Measurements from ENCODE around the gene D2HGDH. TPM values are rescaled to one million over a fixed set of nuclear protein-coding genes. Genes with fewer than 3 reads are reported as not detected.

D2HGDH gene
- total and polyA plus RNA-seq, 10 of the 15 experiments (the other 5 are each of a cell fraction or from before 2014, with no cell fraction given), result 0.52 to 32.1 (median 11.0) TPM

DNA sequence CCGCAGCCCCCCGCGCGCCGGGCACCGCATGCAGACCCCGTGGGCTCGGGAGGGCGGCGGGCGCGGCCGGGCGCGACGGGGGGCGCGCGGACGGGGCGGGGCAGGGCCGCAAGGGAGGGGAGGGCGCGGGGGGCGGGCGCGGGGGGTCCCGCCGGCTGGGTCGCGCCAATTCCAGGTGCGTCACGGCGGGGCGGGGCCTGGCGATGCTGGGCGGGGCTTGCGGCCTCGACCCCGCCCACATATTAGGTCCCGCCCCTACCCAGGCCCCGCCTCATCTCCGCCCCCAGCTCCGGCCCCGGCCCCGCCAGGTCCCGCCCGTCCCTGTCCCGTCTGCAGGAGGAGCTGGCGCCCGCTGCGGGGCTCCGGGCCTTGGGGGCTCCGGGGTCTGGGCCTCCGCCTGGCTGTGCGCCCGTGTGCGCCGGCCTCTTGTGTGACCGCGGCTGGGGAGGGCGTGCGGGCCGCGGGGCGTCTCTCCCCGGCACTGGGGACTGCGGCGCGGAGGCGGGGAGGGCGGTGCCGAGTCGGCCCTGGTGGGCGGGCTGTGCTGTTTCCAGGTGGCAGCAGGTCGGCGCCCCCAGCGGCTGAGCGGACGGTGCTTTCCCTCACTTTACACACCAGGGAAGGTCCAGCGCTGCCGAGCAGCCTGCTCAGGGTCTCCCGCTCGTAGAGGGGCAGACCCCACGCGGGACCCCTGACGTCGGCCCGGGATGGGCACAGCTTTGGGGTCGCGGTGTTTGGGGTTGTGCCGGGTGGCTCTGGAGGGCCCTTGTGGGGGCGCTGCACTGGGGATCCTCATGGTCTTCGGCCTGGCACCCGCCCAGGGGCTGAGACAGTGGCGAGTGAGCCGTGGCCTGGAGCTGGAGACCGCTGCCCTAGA lies 32.0 kb upstream of the D2HGDH start (continued):
- TF ChIP-seq, protein P1, sequence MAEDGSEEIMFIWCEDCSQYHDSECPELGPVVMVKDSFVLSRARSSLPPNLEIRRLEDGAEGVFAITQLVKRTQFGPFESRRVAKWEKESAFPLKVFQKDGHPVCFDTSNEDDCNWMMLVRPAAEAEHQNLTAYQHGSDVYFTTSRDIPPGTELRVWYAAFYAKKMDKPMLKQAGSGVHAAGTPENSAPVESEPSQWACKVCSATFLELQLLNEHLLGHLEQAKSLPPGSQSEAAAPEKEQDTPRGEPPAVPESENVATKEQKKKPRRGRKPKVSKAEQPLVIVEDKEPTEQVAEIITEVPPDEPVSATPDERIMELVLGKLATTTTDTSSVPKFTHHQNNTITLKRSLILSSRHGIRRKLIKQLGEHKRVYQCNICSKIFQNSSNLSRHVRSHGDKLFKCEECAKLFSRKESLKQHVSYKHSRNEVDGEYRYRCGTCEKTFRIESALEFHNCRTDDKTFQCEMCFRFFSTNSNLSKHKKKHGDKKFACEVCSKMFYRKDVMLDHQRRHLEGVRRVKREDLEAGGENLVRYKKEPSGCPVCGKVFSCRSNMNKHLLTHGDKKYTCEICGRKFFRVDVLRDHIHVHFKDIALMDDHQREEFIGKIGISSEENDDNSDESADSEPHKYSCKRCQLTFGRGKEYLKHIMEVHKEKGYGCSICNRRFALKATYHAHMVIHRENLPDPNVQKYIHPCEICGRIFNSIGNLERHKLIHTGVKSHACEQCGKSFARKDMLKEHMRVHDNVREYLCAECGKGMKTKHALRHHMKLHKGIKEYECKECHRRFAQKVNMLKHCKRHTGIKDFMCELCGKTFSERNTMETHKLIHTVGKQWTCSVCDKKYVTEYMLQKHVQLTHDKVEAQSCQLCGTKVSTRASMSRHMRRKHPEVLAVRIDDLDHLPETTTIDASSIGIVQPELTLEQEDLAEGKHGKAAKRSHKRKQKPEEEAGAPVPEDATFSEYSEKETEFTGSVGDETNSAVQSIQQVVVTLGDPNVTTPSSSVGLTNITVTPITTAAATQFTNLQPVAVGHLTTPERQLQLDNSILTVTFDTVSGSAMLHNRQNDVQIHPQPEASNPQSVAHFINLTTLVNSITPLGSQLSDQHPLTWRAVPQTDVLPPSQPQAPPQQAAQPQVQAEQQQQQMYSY (CRISPR knock-in tag; IDR thresholded peaks at IDR 0.05), result no peak
- TF ChIP-seq SMAD1 (IDR thresholded peaks at IDR 0.05; ENCODE audit: low read depth, partially characterized antibody), result no peak
- no peak for TF ChIP-seq JUNB (IDR thresholded peaks at IDR 0.05)
- TF ChIP-seq RUNX3 (IDR thresholded peaks at IDR 0.05; ENCODE audit: low read length), result no peak
- TF ChIP-seq ZNF274 (IDR thresholded peaks at IDR 0.05; ENCODE audit: insufficient read depth, insufficient read length), result no peak
- TF ChIP-seq CBX5 (IDR thresholded peaks at IDR 0.05; ENCODE audit: low read depth), result no peak
- TF ChIP-seq, protein P2, sequence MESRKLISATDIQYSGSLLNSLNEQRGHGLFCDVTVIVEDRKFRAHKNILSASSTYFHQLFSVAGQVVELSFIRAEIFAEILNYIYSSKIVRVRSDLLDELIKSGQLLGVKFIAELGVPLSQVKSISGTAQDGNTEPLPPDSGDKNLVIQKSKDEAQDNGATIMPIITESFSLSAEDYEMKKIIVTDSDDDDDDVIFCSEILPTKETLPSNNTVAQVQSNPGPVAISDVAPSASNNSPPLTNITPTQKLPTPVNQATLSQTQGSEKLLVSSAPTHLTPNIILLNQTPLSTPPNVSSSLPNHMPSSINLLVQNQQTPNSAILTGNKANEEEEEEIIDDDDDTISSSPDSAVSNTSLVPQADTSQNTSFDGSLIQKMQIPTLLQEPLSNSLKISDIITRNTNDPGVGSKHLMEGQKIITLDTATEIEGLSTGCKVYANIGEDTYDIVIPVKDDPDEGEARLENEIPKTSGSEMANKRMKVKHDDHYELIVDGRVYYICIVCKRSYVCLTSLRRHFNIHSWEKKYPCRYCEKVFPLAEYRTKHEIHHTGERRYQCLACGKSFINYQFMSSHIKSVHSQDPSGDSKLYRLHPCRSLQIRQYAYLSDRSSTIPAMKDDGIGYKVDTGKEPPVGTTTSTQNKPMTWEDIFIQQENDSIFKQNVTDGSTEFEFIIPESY (IDR thresholded peaks at IDR 0.05), result no peak
- TF ChIP-seq CREM (IDR thresholded peaks at IDR 0.05; ENCODE audit: low read depth), result no peak
- no peak for TF ChIP-seq SUZ12 (IDR thresholded peaks at IDR 0.05; ENCODE audit: unreplicated experiment)
- TF ChIP-seq SREBF2 (IDR thresholded peaks at IDR 0.05; ENCODE audit: low read length), result no peak
- no peak for TF ChIP-seq CHD4 (IDR thresholded peaks at IDR 0.05)
- no peak for TF ChIP-seq ESRRA (IDR thresholded peaks at IDR 0.05; ENCODE audit: low read length)
- TF ChIP-seq IRF4 (IDR thresholded peaks at IDR 0.05; ENCODE audit: low read depth, low read length), result no peak
- TF ChIP-seq, protein P3, sequence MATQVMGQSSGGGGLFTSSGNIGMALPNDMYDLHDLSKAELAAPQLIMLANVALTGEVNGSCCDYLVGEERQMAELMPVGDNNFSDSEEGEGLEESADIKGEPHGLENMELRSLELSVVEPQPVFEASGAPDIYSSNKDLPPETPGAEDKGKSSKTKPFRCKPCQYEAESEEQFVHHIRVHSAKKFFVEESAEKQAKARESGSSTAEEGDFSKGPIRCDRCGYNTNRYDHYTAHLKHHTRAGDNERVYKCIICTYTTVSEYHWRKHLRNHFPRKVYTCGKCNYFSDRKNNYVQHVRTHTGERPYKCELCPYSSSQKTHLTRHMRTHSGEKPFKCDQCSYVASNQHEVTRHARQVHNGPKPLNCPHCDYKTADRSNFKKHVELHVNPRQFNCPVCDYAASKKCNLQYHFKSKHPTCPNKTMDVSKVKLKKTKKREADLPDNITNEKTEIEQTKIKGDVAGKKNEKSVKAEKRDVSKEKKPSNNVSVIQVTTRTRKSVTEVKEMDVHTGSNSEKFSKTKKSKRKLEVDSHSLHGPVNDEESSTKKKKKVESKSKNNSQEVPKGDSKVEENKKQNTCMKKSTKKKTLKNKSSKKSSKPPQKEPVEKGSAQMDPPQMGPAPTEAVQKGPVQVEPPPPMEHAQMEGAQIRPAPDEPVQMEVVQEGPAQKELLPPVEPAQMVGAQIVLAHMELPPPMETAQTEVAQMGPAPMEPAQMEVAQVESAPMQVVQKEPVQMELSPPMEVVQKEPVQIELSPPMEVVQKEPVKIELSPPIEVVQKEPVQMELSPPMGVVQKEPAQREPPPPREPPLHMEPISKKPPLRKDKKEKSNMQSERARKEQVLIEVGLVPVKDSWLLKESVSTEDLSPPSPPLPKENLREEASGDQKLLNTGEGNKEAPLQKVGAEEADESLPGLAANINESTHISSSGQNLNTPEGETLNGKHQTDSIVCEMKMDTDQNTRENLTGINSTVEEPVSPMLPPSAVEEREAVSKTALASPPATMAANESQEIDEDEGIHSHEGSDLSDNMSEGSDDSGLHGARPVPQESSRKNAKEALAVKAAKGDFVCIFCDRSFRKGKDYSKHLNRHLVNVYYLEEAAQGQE (IDR thresholded peaks at IDR 0.05; ENCODE audit: low read depth, low read length), result no peak
- TF ChIP-seq HDGF (IDR thresholded peaks at IDR 0.05), result 0 out of 2 replicates have a peak, but pooled peaks have one; percentile 18
- TF ChIP-seq NRF1 (conservative IDR thresholded peaks at IDR 0.05; ENCODE audit: low read depth, low read length), result no peak
- TF ChIP-seq SRF (IDR thresholded peaks at IDR 0.05; ENCODE audit: low read depth in 2 of 2, low read length in 2 of 2), result no peak
- TF ChIP-seq, protein P4, sequence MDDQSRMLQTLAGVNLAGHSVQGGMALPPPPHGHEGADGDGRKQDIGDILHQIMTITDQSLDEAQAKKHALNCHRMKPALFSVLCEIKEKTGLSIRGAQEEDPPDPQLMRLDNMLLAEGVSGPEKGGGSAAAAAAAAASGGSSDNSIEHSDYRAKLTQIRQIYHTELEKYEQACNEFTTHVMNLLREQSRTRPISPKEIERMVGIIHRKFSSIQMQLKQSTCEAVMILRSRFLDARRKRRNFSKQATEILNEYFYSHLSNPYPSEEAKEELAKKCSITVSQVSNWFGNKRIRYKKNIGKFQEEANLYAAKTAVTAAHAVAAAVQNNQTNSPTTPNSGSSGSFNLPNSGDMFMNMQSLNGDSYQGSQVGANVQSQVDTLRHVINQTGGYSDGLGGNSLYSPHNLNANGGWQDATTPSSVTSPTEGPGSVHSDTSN (IDR thresholded peaks at IDR 0.05; ENCODE audit: insufficient replicate concordance, low read depth, low read length), result no peak
- no peak for TF ChIP-seq ZNF384 (IDR thresholded peaks at IDR 0.05; ENCODE audit: borderline replicate concordance, low read depth, low read length)
- TF ChIP-seq BRCA1 (IDR thresholded peaks at IDR 0.05; ENCODE audit: low read depth, low read length), result no peak
- TF ChIP-seq ASH2L (IDR thresholded peaks at IDR 0.05; ENCODE audit: borderline replicate concordance, low read depth), result no peak
